Measurements from ENCODE around the gene P2RX5.
A peak's percentile ranks its signal among the peaks of the same experiment; 100 is the strongest.

P2RX5 gene

DNA sequence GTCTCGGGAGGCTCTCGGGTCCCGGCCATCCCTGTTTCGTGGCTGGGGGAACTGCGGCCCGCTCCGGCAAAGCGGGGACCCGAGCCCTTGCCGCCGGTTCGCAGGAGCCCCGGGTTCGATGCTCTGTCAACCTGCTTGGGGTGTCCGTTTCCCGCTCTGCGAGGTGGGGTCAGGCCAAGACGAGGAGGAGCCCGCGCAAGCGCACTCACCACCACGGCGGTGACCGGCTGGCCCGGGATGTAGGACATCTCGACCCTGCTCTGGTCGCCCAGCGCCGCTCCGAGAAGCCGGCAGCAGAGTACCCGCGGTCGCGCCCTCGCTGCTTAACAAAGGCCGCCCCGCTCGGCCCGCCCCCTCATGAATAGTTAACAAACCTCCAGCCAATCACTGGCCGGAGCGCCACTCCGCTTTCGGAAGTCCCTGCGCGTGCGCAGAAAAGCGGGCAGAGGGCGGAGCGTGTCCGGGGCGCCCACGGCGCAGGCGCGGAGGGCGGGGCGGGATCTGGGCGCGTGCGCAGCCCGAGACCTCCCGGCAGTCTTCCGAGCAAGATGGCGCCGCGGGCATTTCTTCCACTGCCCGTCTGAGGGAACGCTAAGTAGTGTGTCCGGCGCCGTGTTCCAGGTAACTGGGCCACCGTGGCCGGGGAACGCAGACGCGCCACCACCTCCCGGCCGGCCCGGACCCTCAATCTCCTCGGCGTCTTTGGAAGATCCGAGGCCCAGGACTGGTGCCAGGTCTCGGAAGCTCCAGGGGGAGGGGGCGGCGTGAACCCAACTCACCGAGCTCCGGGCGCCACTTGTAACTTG, 27.5 kb downstream of the P2RX5 start, which contains the start of the genes EMC6 and TAX1BP3:
TSS of gene EMC6 (plus strand) at position 534 of the 806 bp plus-strand sequence. CDS start 335 bp downstream, outside the sequence.
TSS of gene TAX1BP3 (minus strand) at position 300 of the 806 bp plus-strand sequence. CDS start at position 248, 52 bp downstream.
- H3K79me2 ChIP-seq (ENCODE audit: control insufficient read depth, low read length), result peaks cover 45% of the 10 kb centered on the region
- H3K4me1 ChIP-seq (ENCODE audit: control insufficient read depth, low read length), result peaks cover 19% of the 10 kb centered on the region
- no peaks in the 10 kb centered on the region for H3K27me3 ChIP-seq (ENCODE audit: control insufficient read depth, low read length)
- H4K20me1 ChIP-seq (ENCODE audit: control insufficient read depth, insufficient read depth, low read depth, low read length), result peaks cover 4% of the 10 kb centered on the region; the same call in 1 of the 2 replicates
- H3K36me3 ChIP-seq (ENCODE audit: control insufficient read depth, low read length), result peaks cover 35% of the 10 kb centered on the region
- peak within 1 kb of the TSS; percentile 84 for H3K4me2 ChIP-seq (ENCODE audit: low read length)
- no peaks in the 10 kb centered on the region for H3K9me3 ChIP-seq (ENCODE audit: control insufficient read depth, insufficient read depth, low read length)
- H3K27ac ChIP-seq (ENCODE audit: low read depth, low read length), result peak within 1 kb of the TSS; percentile 33
- H3K4me3 ChIP-seq (ENCODE audit: low read length), result peak within 1 kb of the TSS; percentile 94
- H3F3A ChIP-seq (ENCODE audit: control insufficient read depth, insufficient read depth), result peaks cover 16% of the 10 kb centered on the region
- no peaks in the 10 kb centered on the region for H3K9me2 ChIP-seq (replicated peaks; ENCODE audit: control insufficient read depth, low read length)
- TF ChIP-seq EZH2phosphoT487 (IDR thresholded peaks at IDR 0.05; ENCODE audit: borderline replicate concordance, low read length), result no peak
- TF ChIP-seq, protein P1, sequence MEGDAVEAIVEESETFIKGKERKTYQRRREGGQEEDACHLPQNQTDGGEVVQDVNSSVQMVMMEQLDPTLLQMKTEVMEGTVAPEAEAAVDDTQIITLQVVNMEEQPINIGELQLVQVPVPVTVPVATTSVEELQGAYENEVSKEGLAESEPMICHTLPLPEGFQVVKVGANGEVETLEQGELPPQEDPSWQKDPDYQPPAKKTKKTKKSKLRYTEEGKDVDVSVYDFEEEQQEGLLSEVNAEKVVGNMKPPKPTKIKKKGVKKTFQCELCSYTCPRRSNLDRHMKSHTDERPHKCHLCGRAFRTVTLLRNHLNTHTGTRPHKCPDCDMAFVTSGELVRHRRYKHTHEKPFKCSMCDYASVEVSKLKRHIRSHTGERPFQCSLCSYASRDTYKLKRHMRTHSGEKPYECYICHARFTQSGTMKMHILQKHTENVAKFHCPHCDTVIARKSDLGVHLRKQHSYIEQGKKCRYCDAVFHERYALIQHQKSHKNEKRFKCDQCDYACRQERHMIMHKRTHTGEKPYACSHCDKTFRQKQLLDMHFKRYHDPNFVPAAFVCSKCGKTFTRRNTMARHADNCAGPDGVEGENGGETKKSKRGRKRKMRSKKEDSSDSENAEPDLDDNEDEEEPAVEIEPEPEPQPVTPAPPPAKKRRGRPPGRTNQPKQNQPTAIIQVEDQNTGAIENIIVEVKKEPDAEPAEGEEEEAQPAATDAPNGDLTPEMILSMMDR (IDR thresholded peaks at IDR 0.05; ENCODE audit: low read depth, low read length, poor library complexity, severe bottlenecking), result no peak

DNA sequence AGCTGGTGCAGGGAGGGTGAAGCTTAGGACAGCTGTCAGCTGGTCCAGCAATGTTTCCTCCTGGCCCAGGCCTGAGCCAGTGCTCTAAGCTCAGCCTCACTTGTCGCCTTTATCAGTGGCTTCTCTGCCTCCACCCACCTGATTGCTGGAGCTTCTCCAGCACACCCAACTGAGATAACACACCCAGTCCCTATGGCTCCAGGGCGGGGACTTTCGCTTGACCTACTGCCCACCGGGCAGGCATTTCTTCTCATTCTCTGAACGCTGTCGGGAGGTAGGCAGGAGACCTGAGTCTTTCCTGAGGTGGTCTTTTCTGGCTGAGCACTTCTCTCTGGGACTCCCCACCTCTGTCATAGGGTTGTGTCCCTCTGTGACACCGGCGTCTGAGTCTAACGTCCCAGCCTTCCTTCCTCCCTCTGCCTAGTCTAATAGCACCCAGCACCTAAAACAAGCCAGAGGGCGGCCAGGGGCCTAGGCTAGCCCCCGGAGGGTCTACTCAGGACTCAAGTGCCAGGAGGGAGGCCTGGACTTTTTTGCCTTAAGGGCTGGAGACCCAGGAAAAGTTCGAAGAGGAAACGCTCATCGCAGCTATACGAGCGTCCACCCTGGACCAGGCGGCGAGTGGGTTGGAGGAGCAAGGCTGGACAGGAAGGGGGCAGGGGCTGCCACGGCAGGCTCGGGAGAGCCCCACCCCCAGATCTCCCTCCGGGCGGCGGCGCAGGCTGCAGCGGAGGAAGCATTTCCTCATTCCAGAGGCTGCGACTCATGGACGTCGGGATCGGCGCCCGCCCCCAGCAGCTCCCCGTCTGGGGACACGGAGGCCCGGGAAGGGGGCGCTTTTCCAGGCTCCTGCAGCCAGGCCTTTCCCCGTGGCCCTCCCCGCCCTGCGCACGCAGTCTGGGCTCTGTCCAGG, 28.3 kb downstream of the P2RX5 start:
- Histone ChIP-seq H4K20me1 (ENCODE audit: control insufficient read depth, insufficient read depth, low read depth, low read length) (peaks cover 4% of the 10 kb centered on the region; the same call in 1 of the 2 replicates), H3K27ac (ENCODE audit: low read depth, low read length) (no peak overlapping the region), H3K79me2 (ENCODE audit: control insufficient read depth, low read length) (peaks cover 45% of the 10 kb centered on the region)

DNA sequence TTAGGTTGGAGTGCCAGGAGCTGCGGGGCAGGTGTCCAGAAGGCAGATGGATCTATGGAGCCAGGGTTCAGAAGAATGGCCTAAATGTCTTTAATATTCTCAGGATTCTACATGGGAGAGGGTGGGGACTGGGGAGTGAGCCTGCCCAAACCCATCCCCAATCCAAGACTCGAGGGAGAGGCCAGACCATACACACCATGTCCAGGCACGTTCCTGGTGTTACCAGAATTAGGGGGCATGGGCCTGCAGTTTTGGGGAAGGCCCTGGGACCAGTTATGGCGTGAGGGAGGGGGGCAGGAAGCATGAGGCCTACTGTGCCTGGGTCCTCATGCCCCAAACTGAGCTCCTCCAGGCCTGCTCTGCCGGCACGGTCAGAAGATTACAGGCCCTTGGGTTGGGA, 29.4 kb downstream of the P2RX5 start:
- Histone ChIP-seq H3K27me3 (ENCODE audit: control insufficient read depth, low read length) (no peaks in the 10 kb centered on the region), H3K27ac (ENCODE audit: low read depth, low read length) (no peak overlapping the region), H3K4me2 (ENCODE audit: low read length) (no peak overlapping the region), H3K9me2 (replicated peaks; ENCODE audit: control insufficient read depth, low read length) (no peaks in the 10 kb centered on the region), H4K20me1 (ENCODE audit: control insufficient read depth, insufficient read depth, low read depth, low read length) (peaks cover 4% of the 10 kb centered on the region; the same call in 1 of the 2 replicates), H3K4me1 (ENCODE audit: control insufficient read depth, low read length) (peaks cover 19% of the 10 kb centered on the region), H3K9me3 (ENCODE audit: control insufficient read depth, insufficient read depth, low read length) (no peaks in the 10 kb centered on the region), H3K36me3 (ENCODE audit: control insufficient read depth, low read length) (peaks cover 22% of the 10 kb centered on the region), H3K79me2 (ENCODE audit: control insufficient read depth, low read length) (peaks cover 35% of the 10 kb centered on the region), H3K4me3 (ENCODE audit: low read length) (no peak overlapping the region), H3F3A (ENCODE audit: control insufficient read depth, insufficient read depth) (peaks cover 4% of the 10 kb centered on the region)
- TF ChIP-seq, protein P1 (IDR thresholded peaks at IDR 0.05; ENCODE audit: low read depth, low read length, poor library complexity, severe bottlenecking), result no peak
- TF ChIP-seq EZH2phosphoT487 (IDR thresholded peaks at IDR 0.05; ENCODE audit: borderline replicate concordance, low read length), result no peak

More for the DNA sequence above, 28.3 kb downstream of the P2RX5 start:
- Histone ChIP-seq H3K36me3 (ENCODE audit: control insufficient read depth, low read length) (peaks cover 32% of the 10 kb centered on the region), H3K9me2 (replicated peaks; ENCODE audit: control insufficient read depth, low read length) (no peaks in the 10 kb centered on the region), H3K4me3 (ENCODE audit: low read length) (peak overlapping the region; percentile 94), H3K9me3 (ENCODE audit: control insufficient read depth, insufficient read depth, low read length) (no peaks in the 10 kb centered on the region), H3K27me3 (ENCODE audit: control insufficient read depth, low read length) (no peaks in the 10 kb centered on the region), H3F3A (ENCODE audit: control insufficient read depth, insufficient read depth) (peaks cover 15% of the 10 kb centered on the region), H3K4me2 (ENCODE audit: low read length) (peak overlapping the region; percentile 78), H3K4me1 (ENCODE audit: control insufficient read depth, low read length) (peaks cover 19% of the 10 kb centered on the region)
- no peak for TF ChIP-seq EZH2phosphoT487 (IDR thresholded peaks at IDR 0.05; ENCODE audit: borderline replicate concordance, low read length)
- TF ChIP-seq, protein P1 (IDR thresholded peaks at IDR 0.05; ENCODE audit: low read depth, low read length, poor library complexity, severe bottlenecking), result peak; percentile 23

Data from DOHH2 (cell line).